Measurements from ENCODE around the gene SMIM28.

Gene SMIM28

GRCh38 chr6:138377844-138378243, at the start of gene SMIM28:
Gene SMIM28 (plus strand): TSS chr6:138377905. CDS start chr6:138378073, 168 bp downstream.
- Histone ChIP-seq H3K4me1 (ENCODE audit: control insufficient read depth, insufficient read depth, low read length) (peaks cover 3% of the 10 kb centered on the region), H3K9me3 (ENCODE audit: control insufficient read depth, insufficient read depth, low read length) (no peaks in the 10 kb centered on the region), H3K27ac (ENCODE audit: low read length) (no peak within 1 kb of the TSS), H3K36me3 (ENCODE audit: control insufficient read depth, insufficient read depth, low read length) (no peaks in the 10 kb centered on the region), H3K4me3 (ENCODE audit: low read length) (no peak within 1 kb of the TSS), H3K27me3 (ENCODE audit: control insufficient read depth, insufficient read depth, low read length) (no peaks in the 10 kb centered on the region)
- WGBS (ENCODE audit: insufficient coverage, insufficient read length): no CpG with 5 or more reads among the region's 6 CpGs
- no peak for DNase-seq (ENCODE audit: low read depth, low spot score)

GRCh38 chr6:138328210-138328609, 49.5 kb upstream of the SMIM28 start:
- no peaks in the 10 kb centered on the region for H3K9me3 ChIP-seq (ENCODE audit: control insufficient read depth, insufficient read depth, low read length)
- H3K27ac ChIP-seq (ENCODE audit: low read length): no peak overlapping the region
- peaks cover 6% of the 10 kb centered on the region; the same call in 1 of the 2 replicates for H3K36me3 ChIP-seq (ENCODE audit: control insufficient read depth, insufficient read depth, low read length)
- no peak for DNase-seq (ENCODE audit: low read depth, low spot score)
- no peak overlapping the region for H3K4me3 ChIP-seq (ENCODE audit: low read length)
- no peaks in the 10 kb centered on the region for H3K27me3 ChIP-seq (ENCODE audit: control insufficient read depth, insufficient read depth, low read length)
- WGBS (ENCODE audit: insufficient coverage, insufficient read length): 100% methylated on average over 1 of the region's 3 CpGs
- H3K4me1 ChIP-seq (ENCODE audit: control insufficient read depth, insufficient read depth, low read length): peaks cover 4% of the 10 kb centered on the region; the same call in 1 of the 2 replicates

GRCh38 chr6:138330763-138331162, 46.9 kb upstream of the SMIM28 start:
- WGBS (ENCODE audit: insufficient coverage, insufficient read length): no CpG with 5 or more reads among the region's 1 CpG
- peaks cover 4% of the 10 kb centered on the region; the same call in 1 of the 2 replicates for H3K4me1 ChIP-seq (ENCODE audit: control insufficient read depth, insufficient read depth, low read length)
- no peaks in the 10 kb centered on the region for H3K36me3 ChIP-seq (ENCODE audit: control insufficient read depth, insufficient read depth, low read length)
- no peak for DNase-seq (ENCODE audit: low read depth, low spot score)
- H3K4me3 ChIP-seq (ENCODE audit: low read length): no peak overlapping the region
- H3K27ac ChIP-seq (ENCODE audit: low read length): no peak overlapping the region
- H3K27me3 ChIP-seq (ENCODE audit: control insufficient read depth, insufficient read depth, low read length): no peaks in the 10 kb centered on the region
- no peaks in the 10 kb centered on the region for H3K9me3 ChIP-seq (ENCODE audit: control insufficient read depth, insufficient read depth, low read length)

- H3K9me3 ChIP-seq (ENCODE audit: control insufficient read depth, insufficient read depth, low read length): no peaks in the 10 kb centered on the region
- no peaks in the 10 kb centered on the region for H3K36me3 ChIP-seq (ENCODE audit: control insufficient read depth, insufficient read depth, low read length)
- WGBS (ENCODE audit: insufficient coverage, insufficient read length): no CpG with 5 or more reads among the region's 1 CpG
- no peak for DNase-seq (ENCODE audit: low read depth, low spot score)
- H3K4me3 ChIP-seq (ENCODE audit: low read length): no peak overlapping the region
- peaks cover 4% of the 10 kb centered on the region; the same call in 1 of the 2 replicates for H3K4me1 ChIP-seq (ENCODE audit: control insufficient read depth, insufficient read depth, low read length)
- H3K27me3 ChIP-seq (ENCODE audit: control insufficient read depth, insufficient read depth, low read length): no peaks in the 10 kb centered on the region
- no peak overlapping the region for H3K27ac ChIP-seq (ENCODE audit: low read length)
These were observed 46.3 kb upstream of the SMIM28 start for GRCh38 chr6:138331444-138331843.

GRCh38 chr6:138331984-138332383, 45.7 kb upstream of the SMIM28 start:
- no peak overlapping the region for H3K27ac ChIP-seq (ENCODE audit: low read length)
- no peak for DNase-seq (ENCODE audit: low read depth, low spot score)
- WGBS (ENCODE audit: insufficient coverage, insufficient read length): no CpG with 5 or more reads among the region's 2 CpGs
- no peaks in the 10 kb centered on the region for H3K9me3 ChIP-seq (ENCODE audit: control insufficient read depth, insufficient read depth, low read length)
- no peaks in the 10 kb centered on the region for H3K27me3 ChIP-seq (ENCODE audit: control insufficient read depth, insufficient read depth, low read length)
- H3K4me1 ChIP-seq (ENCODE audit: control insufficient read depth, insufficient read depth, low read length): peaks cover 4% of the 10 kb centered on the region; the same call in 1 of the 2 replicates
- no peak overlapping the region for H3K4me3 ChIP-seq (ENCODE audit: low read length)
- no peaks in the 10 kb centered on the region for H3K36me3 ChIP-seq (ENCODE audit: control insufficient read depth, insufficient read depth, low read length)

GRCh38 chr6:138334000-138334399, 43.7 kb upstream of the SMIM28 start:
- no peaks in the 10 kb centered on the region for H3K9me3 ChIP-seq (ENCODE audit: control insufficient read depth, insufficient read depth, low read length)
- H3K4me1 ChIP-seq (ENCODE audit: control insufficient read depth, insufficient read depth, low read length): peaks cover 4% of the 10 kb centered on the region; the same call in 1 of the 2 replicates
- DNase-seq (ENCODE audit: low read depth, low spot score): no peak
- H3K27me3 ChIP-seq (ENCODE audit: control insufficient read depth, insufficient read depth, low read length): no peaks in the 10 kb centered on the region
- no peaks in the 10 kb centered on the region; the same call in 1 of the 2 replicates for H3K36me3 ChIP-seq (ENCODE audit: control insufficient read depth, insufficient read depth, low read length)
- no CpG with 5 or more reads among the region's 14 CpGs for WGBS (ENCODE audit: insufficient coverage, insufficient read length)
- H3K27ac ChIP-seq (ENCODE audit: low read length): no peak overlapping the region
- no peak overlapping the region for H3K4me3 ChIP-seq (ENCODE audit: low read length)

GRCh38 chr6:138334963-138335362, 42.7 kb upstream of the SMIM28 start:
- Histone ChIP-seq H3K36me3 (ENCODE audit: control insufficient read depth, insufficient read depth, low read length) (no peaks in the 10 kb centered on the region; the same call in 1 of the 2 replicates), H3K4me1 (ENCODE audit: control insufficient read depth, insufficient read depth, low read length) (peaks cover 4% of the 10 kb centered on the region; the same call in 1 of the 2 replicates), H3K27ac (ENCODE audit: low read length) (no peak overlapping the region), H3K4me3 (ENCODE audit: low read length) (no peak overlapping the region), H3K27me3 (ENCODE audit: control insufficient read depth, insufficient read depth, low read length) (no peaks in the 10 kb centered on the region), H3K9me3 (ENCODE audit: control insufficient read depth, insufficient read depth, low read length) (no peaks in the 10 kb centered on the region)
- DNase-seq (ENCODE audit: low read depth, low spot score): no peak
- no CpG with 5 or more reads among the region's 14 CpGs for WGBS (ENCODE audit: insufficient coverage, insufficient read length)

GRCh38 chr6:138336221-138336620, 41.5 kb upstream of the SMIM28 start:
- no peak overlapping the region for H3K4me3 ChIP-seq (ENCODE audit: low read length)
- H3K27ac ChIP-seq (ENCODE audit: low read length): no peak overlapping the region
- H3K36me3 ChIP-seq (ENCODE audit: control insufficient read depth, insufficient read depth, low read length): no peaks in the 10 kb centered on the region; the same call in 1 of the 2 replicates
- WGBS (ENCODE audit: insufficient coverage, insufficient read length): no CpG with 5 or more reads among the region's 8 CpGs
- H3K4me1 ChIP-seq (ENCODE audit: control insufficient read depth, insufficient read depth, low read length): 0 out of 2 replicates have a peak, but pooled peaks cover 2% of the 10 kb centered on the region
- H3K27me3 ChIP-seq (ENCODE audit: control insufficient read depth, insufficient read depth, low read length): no peaks in the 10 kb centered on the region
- H3K9me3 ChIP-seq (ENCODE audit: control insufficient read depth, insufficient read depth, low read length): no peaks in the 10 kb centered on the region
- DNase-seq (ENCODE audit: low read depth, low spot score): no peak

- Histone ChIP-seq H3K27ac (ENCODE audit: low read length) (no peak overlapping the region), H3K36me3 (ENCODE audit: control insufficient read depth, insufficient read depth, low read length) (no peaks in the 10 kb centered on the region; the same call in 1 of the 2 replicates), H3K9me3 (ENCODE audit: control insufficient read depth, insufficient read depth, low read length) (no peaks in the 10 kb centered on the region), H3K4me3 (ENCODE audit: low read length) (no peak overlapping the region), H3K27me3 (ENCODE audit: control insufficient read depth, insufficient read depth, low read length) (no peaks in the 10 kb centered on the region), H3K4me1 (ENCODE audit: control insufficient read depth, insufficient read depth, low read length) (0 out of 2 replicates have a peak, but pooled peaks cover under 1% of the 10 kb centered on the region)
- no peak for DNase-seq (ENCODE audit: low read depth, low spot score)
- no CpG with 5 or more reads among the region's 4 CpGs for WGBS (ENCODE audit: insufficient coverage, insufficient read length)
These were observed 40.6 kb upstream of the SMIM28 start for GRCh38 chr6:138337076-138337475.

- no peak for DNase-seq (ENCODE audit: low read depth, low spot score)
- H3K4me1 ChIP-seq (ENCODE audit: control insufficient read depth, insufficient read depth, low read length): no peaks in the 10 kb centered on the region
- no peaks in the 10 kb centered on the region for H3K27me3 ChIP-seq (ENCODE audit: control insufficient read depth, insufficient read depth, low read length)
- H3K9me3 ChIP-seq (ENCODE audit: control insufficient read depth, insufficient read depth, low read length): no peaks in the 10 kb centered on the region
- no peak overlapping the region for H3K4me3 ChIP-seq (ENCODE audit: low read length)
- no peak overlapping the region for H3K27ac ChIP-seq (ENCODE audit: low read length)
- no CpG with 5 or more reads among the region's 1 CpG for WGBS (ENCODE audit: insufficient coverage, insufficient read length)
- H3K36me3 ChIP-seq (ENCODE audit: control insufficient read depth, insufficient read depth, low read length): no peaks in the 10 kb centered on the region; the same call in 1 of the 2 replicates
These were observed 38.7 kb upstream of the SMIM28 start for GRCh38 chr6:138339024-138339423.

- H3K4me1 ChIP-seq (ENCODE audit: control insufficient read depth, insufficient read depth, low read length): no peaks in the 10 kb centered on the region; the same call in 1 of the 2 replicates
- no peak overlapping the region for H3K27ac ChIP-seq (ENCODE audit: low read length)
- H3K9me3 ChIP-seq (ENCODE audit: control insufficient read depth, insufficient read depth, low read length): no peaks in the 10 kb centered on the region
- WGBS (ENCODE audit: insufficient coverage, insufficient read length): no CpG with 5 or more reads among the region's 1 CpG
- no peak overlapping the region for H3K4me3 ChIP-seq (ENCODE audit: low read length)
- no peaks in the 10 kb centered on the region; the same call in 1 of the 2 replicates for H3K36me3 ChIP-seq (ENCODE audit: control insufficient read depth, insufficient read depth, low read length)
- H3K27me3 ChIP-seq (ENCODE audit: control insufficient read depth, insufficient read depth, low read length): no peaks in the 10 kb centered on the region
- no peak for DNase-seq (ENCODE audit: low read depth, low spot score)
These were observed 36.5 kb upstream of the SMIM28 start for GRCh38 chr6:138341176-138341575.

All from iPS DF 6.9 (cell line).